ENCODE results near the gene FHIT.

Gene FHIT

DNA sequence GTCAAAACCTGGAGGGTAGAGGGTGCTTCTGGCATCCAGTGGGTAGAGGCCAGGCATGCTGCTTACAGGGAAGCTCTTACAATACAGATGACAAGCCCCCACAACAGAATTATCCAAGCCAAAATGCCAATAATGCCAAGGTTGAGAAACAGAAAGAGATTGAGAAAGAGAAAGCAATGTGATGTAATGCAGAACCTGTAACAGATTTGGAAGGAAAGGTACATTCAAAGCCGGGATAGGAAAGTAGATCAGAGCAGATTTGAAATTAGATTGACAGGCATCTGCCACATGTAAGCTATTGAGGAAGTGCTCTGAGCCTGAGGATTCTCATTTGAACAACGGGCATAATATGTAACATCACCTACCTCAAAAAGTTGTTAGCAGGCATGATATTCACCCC, 157.9 kb downstream of the FHIT start:
- TF ChIP-seq, protein P1, sequence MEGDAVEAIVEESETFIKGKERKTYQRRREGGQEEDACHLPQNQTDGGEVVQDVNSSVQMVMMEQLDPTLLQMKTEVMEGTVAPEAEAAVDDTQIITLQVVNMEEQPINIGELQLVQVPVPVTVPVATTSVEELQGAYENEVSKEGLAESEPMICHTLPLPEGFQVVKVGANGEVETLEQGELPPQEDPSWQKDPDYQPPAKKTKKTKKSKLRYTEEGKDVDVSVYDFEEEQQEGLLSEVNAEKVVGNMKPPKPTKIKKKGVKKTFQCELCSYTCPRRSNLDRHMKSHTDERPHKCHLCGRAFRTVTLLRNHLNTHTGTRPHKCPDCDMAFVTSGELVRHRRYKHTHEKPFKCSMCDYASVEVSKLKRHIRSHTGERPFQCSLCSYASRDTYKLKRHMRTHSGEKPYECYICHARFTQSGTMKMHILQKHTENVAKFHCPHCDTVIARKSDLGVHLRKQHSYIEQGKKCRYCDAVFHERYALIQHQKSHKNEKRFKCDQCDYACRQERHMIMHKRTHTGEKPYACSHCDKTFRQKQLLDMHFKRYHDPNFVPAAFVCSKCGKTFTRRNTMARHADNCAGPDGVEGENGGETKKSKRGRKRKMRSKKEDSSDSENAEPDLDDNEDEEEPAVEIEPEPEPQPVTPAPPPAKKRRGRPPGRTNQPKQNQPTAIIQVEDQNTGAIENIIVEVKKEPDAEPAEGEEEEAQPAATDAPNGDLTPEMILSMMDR (IDR thresholded peaks at IDR 0.05; ENCODE audit: borderline replicate concordance, control extremely low read depth, extremely low read depth, insufficient read depth, missing control alignments): no peak
- no peak for DNase-seq (ENCODE audit: low spot score)
- in situ Hi-C loops (cut with MboI; ENCODE audit: low sequenced_read_pairs, unreplicated experiment): no loop called here

DNA sequence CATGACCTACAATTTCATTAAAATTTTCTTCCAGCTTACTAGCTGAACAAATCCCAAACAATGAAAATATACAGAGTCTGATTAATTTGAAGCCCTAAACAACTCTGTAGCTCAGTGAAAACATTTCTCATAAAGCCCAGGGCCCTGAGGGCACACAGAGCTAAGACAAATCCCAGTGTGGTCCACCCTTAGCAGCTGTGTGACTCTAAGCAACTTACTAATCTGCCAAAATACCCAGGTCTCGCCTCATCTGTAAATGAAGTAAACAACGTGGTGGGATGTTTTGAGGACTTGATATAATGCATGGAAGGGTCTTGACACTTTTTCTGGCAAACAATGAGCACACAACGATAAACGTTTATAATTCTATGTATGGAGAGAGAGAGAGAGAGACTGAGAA, 158.4 kb downstream of the FHIT start:
- no peak for DNase-seq (ENCODE audit: low spot score)
- in situ Hi-C loops (cut with MboI; ENCODE audit: low sequenced_read_pairs, unreplicated experiment): no loop called here
- TF ChIP-seq, protein P1 (IDR thresholded peaks at IDR 0.05; ENCODE audit: borderline replicate concordance, control extremely low read depth, extremely low read depth, insufficient read depth, missing control alignments): no peak

DNA sequence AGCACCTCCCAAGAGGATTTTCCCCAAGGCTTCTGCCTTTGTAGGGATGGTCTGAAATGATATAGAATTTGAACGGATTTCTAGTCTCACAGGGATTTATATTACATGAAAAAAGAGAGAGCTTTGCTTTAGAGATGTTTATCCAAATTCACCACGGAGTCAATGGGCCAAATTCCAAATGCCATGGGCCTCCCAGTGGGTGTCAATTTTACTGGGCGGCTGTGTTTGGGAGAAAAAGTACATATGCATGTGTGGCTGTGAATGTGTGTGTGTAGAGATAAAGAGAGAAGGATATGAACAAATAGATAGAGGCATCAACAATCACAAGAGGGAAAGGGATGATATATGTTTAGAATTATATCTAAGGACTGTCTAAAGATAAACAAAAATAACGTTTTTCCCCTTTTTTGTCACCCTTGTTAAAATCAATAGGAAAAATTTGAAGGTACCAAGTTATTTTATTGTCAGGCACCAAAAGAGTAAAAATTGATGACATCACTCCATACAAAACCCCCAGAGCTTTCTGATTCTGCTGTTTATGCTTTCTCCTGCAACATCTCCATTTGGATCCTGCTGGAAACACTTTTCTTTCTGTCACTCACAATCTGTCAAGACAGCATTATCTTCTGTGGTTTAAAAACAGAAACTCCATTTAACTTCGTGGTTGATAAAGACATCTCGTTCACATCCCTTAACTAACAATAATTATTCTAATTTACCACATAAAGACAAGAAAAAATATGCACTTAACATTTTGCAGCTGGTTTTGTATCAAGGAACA, 160.7 kb downstream of the FHIT start:
- in situ Hi-C loops (cut with MboI; ENCODE audit: low sequenced_read_pairs, unreplicated experiment): no loop called here
- no peak for DNase-seq (ENCODE audit: low spot score)
- TF ChIP-seq, protein P1 (IDR thresholded peaks at IDR 0.05; ENCODE audit: borderline replicate concordance, control extremely low read depth, extremely low read depth, insufficient read depth, missing control alignments): no peak

DNA sequence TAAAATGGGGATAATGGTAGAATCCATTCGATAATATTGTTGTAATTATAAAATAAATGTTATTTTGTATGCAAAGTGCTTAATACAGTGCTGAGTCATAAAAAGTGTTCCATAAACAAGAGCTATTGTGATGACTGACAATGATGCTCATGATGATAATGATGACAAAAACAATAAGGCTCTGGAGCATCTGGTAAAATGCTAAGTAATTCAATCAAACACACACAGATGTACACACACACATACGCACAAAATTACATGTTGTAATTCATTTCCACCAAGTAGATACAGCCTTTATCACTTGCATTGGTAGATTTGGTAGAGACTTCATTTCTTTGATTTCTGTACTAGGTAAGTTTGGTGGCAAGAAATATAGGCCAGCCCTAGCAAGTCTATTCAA, 163.8 kb downstream of the FHIT start:
- in situ Hi-C loops (cut with MboI; ENCODE audit: low sequenced_read_pairs, unreplicated experiment): no loop called here
- TF ChIP-seq, protein P1 (IDR thresholded peaks at IDR 0.05; ENCODE audit: borderline replicate concordance, control extremely low read depth, extremely low read depth, insufficient read depth, missing control alignments): no peak
- no peak for DNase-seq (ENCODE audit: low spot score)

DNA sequence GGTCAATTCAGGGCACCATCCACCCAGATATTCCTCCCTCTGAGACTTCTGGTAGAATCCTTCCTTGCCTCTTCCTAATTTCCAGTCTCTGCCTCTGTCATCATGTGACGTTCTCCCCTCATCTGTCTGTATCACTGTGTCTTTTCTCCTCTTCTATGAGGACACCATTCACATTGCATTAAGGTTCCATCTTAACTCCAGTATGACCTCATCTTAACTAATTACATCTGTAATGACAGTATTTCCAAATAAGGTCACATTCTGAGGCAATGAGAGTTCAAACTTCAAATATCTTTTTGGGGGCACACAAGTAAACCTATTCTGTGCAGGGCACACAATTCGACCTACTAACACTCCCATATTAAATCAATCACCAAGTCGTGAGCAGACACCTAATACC, 169.7 kb downstream of the FHIT start:
- no peak for DNase-seq (ENCODE audit: low spot score)
- TF ChIP-seq, protein P1 (IDR thresholded peaks at IDR 0.05; ENCODE audit: borderline replicate concordance, control extremely low read depth, extremely low read depth, insufficient read depth, missing control alignments): no peak
- in situ Hi-C loops (cut with MboI; ENCODE audit: low sequenced_read_pairs, unreplicated experiment): no loop called here

DNA sequence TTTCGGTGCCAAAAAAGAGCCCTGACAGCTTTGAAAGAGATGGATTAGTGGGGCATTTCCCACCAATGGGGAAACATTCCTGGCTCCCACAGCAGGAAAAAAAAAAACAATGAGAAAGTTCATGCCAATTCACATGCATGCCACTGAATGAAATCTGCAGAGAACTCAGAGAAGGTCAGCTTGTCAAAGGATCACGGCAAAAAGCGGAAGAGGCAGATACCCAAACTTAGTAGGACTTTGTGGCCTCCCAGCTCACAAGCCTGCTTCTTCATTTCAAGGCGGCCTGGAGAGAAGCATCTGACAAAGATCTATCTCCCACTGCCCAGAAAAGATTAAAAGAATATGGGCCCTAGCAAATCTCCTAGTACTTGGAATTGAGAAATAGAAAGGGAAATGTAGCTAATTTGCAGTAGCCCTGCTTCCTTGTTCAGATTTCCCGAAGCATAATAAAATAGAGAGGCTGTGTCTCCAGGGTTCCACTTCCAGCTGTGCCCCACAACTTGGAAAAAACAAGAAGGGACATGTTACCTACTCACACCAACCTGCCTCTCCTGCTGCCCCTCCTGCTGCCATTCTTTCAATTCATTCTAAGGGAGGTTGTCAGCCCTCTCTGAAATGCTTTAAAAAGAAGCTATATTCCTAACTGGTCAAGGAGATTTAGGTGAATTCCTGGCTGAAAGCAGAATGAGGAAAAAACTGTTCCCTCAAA, 170.4 kb downstream of the FHIT start:
- no peak for DNase-seq (ENCODE audit: low spot score)
- in situ Hi-C loops (cut with MboI; ENCODE audit: low sequenced_read_pairs, unreplicated experiment): no loop called here
- TF ChIP-seq, protein P1 (IDR thresholded peaks at IDR 0.05; ENCODE audit: borderline replicate concordance, control extremely low read depth, extremely low read depth, insufficient read depth, missing control alignments): no peak
